Activated CD4-positive, alpha-beta T cell treated with anti-CD3 and anti-CD28 coated beads, Interleukin-2, amount 50 U/mL, for 1 hour (primary cell): ENCODE measurements around the gene CD38.
"Not testable (repeated sequence)": the region's sequence is repeated elsewhere in the genome, so short reads cannot be mapped to it uniquely, and the experiment has no call there.

ENCODE experiments used
- DNase-seq: peaks from one replicate; pipeline ENCODE4 v3.0.0-alpha.2; 2020

The CD38 gene

DNA sequence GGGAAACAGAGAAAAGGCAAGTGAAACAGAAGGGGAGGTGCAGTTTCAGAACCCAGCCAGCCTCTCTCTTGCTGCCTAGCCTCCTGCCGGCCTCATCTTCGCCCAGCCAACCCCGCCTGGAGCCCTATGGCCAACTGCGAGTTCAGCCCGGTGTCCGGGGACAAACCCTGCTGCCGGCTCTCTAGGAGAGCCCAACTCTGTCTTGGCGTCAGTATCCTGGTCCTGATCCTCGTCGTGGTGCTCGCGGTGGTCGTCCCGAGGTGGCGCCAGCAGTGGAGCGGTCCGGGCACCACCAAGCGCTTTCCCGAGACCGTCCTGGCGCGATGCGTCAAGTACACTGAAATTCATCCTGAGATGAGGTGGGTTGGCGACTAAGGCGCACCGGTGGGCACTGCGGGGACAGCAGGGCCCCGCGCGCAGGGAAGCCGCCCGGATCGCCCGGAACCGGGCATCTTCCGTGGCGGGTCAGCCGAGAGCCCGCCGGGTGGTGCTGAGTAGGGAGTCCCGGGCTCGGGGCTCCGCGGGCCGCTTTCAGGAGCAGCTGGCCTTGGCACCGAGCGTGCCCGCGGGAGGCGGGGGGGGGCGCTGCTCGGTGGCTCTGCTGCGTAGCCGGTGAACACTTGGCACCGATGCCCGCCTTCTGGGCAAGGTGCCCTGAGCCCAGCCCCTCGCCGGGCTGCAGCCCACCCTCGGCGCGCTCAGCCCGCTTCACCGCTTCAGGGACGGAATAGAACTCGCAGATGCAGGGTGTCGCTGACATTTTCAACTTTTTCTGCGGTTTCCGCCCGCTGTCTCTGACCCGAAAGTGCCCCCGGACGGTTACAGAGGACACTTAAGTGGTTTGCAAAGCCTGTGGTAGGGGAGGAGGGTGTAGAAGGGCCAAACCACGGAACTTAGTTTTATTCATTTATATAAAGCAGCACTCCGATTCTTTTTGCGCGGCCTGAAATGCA, at the start of gene CD38:
Gene CD38 (plus strand): TSS at position 40 of the 953 bp plus-strand sequence. CDS start 87 bp downstream, at position 127.
- DNase-seq: peak; percentile 35

DNA sequence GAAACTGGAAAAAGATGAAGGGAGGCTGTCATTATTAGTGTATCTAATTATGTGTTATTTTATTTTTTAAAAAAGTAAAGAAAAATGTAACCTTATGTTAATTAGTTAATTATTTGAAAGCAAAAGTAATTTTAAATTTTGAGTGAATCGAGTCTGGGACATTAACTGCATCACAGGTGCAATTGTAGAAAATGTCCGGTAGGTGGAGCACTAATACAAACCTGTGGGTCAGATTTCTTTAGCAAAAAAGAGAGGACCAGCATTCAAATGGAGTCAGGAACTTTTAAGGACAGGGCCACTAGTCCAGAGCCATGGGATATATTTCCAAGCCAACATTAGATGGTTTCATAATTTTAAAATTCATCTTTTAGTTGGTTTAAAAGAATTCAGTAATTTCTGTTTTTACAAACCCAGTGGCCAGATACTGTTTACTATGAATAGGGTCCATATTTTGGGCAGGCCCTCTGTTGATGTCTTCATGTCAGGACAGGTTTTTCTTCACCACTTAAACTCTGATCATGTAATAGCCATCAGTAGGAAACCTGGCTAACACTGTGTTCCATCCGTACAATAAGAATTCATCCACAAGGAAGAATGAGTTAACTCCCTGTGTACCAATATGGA, 48.1 kb upstream of the CD38 start:
- DNase-seq: no peak

DNA sequence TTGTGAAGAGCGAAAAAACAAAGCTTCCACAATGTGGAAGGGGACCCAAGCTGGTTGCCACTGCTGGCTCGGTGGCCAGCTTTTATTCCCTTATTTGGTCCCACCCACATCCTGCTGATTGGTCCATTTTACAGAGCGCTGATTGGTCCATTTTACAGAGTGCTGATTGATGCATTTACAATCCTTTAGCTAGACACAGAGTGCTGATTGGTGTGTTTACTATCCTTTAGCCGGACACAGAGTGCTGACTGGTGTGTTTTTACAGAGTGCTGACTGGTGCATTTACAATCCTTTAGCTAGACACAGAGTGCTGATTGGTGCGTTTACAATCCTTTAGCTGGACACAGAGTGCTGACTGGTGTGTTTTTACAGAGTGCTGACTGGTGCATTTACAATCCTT, 45.1 kb upstream of the CD38 start:
- not testable (repeated sequence) for DNase-seq

DNA sequence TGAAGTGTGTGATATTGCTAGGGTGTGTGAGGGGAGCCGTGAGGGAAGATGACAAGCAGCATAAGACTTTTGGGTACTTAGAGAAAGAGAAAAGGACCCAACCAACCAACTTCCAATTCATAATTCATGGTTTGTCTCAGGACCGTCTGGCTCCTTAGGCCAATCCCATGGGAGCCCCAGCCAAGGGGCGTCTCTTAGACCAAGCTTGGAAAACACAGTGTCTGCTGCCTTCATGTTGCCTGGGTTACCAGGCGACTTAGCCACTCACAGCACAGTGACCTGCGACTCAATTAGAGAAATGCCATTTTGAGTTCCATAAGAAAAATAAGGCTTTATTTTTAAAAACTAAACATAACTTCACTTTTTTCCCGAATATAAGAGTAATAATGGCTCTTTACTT, 42.6 kb upstream of the CD38 start:
- DNase-seq: no peak

DNA sequence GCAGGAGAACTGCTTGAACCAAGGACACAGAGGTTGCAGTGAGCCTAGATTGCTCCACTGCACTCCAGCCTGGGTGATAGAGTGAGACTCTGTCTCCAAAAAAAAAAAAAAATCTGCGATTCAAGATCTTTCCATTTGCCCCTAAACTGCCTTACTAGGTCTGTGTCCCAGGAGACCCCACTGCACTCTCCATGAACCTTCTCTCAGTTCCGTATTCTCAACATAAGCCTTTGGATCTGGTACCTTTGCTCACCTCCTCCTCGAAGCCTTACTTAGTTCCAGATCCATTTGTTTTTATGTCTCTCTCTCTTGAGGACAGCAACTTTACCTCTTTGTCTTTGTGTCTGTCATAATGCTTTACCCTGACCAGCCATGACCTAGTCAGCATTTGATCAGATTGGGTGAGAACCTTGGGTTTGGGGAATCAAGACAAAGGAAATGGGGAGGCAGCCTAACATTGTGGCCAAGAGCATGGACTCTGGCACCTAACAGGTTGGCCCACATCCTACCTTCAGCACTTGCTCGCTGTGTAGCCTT, 41.5 kb upstream of the CD38 start:
- no peak for DNase-seq

DNA sequence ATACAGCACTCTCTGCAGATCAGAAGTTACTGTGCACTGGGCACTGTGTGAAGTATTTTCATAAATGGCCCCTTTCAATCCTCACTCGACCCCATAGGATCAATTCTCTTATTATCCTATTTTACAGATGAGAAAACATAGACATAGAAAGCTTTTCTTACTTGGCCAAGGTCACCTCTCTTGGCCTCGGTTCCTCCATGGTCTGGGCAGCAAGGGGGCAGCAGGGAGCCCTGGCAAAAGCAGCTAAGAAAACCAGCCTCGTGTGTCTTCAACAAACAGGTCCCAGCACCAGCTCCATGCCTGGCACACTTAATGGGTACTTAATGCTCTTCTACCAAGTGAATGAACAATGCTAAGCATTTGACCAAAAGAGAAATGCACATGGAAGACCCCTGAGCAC, 40.9 kb upstream of the CD38 start:
- no peak for DNase-seq

DNA sequence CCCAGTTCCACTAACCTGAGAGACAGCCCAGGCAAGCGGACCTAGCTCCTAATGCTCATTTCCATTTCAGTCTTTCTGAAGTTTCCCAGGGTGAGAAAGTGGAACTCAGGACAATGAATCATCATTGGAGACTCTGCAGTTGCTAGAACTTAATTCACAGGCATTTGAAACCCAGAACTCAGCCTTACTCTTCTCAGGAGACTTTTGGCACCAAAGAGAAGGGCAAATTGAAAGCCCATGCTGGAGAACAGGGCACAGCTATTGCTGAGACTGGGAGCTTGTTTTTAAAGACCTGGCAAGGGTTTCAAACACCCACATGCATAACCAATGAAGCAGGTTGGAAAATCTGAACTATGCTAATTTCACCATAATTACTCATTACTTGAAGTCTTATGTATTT, 39.3 kb upstream of the CD38 start:
- no peak for DNase-seq

DNA sequence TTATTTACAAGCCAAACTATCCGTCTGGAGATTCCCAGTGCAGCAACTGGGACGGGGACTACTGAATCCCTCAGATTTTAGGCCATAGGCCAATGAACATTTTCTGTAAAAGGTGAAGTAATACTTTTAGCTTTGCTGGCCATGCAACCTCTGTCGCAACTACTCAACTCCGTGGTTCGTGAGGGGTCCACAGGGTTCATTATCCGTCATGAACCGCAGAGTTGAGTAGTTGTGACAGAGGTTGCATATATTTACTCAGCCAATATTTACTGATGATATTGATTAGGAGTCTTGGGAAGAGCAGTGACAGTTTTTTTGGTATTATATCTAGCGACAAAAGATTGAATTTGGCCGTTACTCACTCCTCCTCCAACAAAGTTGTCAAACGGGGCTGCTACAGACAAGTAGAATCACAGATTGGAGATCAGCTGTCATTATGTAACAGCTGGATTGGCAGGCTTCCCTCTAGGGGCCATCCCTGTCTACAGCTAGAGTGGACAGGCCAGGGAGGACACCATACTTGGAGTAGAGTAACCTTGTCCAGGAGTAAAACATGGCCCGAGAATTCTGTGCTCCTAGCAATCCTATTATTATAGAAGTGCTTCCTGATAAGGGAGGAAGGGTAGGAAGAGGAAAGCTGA, 37.2 kb upstream of the CD38 start:
- no peak for DNase-seq

DNA sequence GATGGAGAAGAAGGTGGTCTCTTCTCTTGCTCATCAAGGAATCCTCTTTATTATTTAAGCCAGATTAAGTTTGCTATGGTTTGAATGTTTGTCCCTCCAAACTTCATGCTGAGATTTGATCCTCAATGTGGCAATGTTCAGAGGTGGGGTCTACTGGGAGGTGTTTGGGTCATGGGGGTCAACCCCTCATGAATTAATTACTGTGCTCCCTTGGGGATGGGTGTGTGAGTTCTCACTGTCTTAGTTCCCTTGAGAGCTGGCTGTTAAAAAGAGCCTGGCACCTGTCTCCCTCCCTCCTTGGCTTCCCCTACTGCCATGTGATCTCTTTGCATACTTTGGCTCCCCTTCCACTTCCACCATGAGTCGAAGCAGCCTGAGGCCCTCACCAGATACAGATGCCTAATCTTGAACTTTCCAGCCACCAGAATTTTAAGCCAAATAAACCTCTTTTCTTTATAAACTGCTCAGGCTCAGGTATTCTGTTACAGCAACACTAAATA, 36.0 kb upstream of the CD38 start:
- no peak for DNase-seq

DNA sequence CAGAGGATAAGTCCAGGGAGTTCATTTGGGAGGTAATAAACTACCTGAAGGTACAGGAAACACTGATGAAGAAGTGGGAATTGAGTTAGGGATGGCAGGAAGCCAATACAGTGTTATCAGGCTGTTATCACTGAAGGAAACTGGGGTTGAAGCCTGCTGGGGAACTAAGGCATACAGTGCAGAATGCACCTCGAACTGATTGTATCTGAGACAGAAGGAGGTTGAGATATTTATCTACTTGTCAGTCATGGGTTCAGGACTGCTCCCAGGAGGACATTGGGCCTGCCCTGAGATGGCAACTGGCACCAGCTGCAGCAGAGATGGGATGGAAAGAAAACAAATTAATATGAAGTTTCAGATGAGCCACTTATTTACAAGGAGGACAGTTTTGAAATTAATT, 35.5 kb upstream of the CD38 start:
- no peak for DNase-seq

DNA sequence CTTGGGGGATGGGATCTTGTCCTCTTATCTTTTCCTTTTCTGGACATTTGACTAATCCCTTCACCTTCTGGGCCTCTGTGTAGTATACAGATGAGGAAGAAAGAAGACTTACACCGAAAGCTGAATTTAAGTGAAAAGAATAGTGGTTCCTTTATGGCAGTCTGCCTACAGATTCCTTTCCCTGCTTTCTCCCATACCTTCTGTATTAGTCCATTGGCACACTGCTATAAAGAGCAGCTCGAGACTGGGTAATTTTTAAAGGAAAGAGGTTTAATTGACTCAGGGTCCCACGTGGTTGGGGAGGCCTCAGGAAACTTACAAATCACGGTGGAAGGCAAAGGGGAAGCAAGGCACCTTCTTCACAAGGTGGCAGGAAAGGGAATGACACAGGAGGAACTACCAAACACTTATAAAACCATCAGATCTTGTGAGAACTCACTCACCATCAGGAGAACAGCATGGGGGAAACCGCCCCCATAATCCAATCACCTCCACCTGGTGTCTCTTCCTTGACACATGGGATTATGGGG, 34.0 kb upstream of the CD38 start:
- no peak for DNase-seq

DNA sequence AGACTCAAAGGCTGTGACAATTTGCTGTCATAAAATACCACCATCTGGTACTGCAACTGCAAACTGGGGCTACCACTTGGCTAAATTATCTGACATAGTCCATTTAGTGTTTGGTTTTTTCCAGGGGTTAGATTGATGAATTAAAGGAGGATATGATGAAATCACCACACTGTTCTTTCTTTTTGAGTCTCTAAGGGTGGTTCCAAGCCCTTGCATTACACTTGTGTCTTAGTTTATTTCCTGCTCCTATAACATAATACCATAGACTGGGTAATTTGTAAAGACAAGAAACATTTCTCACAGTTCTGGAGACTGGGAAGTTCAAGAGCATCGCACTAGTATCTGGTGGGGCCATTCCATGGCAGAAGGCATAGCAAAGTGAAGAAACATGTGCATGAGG, 32.0 kb upstream of the CD38 start:
- DNase-seq: no peak

DNA sequence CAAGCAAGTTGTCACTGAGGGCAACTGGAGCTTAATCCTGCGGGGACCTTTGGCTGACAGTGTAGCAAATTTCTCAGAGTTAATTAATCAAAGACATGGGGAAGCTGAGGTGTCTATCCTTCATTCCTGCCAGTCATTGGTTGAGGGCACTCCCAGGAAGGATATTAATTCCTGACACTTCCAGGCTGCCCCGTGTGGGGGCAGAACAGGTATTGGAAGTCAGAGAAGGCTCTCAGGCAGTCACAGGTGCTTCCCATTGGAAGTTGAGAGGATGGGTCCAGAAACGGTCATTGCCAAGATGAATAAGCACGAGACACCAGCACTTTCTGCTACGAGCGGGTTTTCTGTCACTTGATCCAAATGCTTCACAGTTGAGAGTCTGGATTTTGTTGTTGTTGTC, 29.1 kb upstream of the CD38 start:
- DNase-seq: no peak

DNA sequence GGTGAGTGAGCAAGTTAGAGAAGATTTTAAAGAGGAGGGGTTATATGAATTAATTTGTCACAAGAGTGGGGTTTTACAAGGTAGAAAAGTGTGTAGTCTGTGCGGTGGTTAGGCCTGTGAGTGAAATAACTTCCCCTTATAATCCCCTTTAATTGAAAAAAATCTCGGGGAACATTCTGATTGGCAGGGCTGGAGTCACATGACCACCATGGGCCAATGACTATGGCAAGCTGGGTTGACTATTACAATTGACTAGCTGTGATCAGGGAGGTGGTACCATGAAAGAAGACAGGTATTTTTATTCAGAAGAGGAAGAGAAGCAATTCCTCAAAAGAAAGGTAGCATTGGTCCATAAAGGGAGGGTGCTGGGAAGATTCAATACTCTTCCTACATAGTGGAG, 27.0 kb upstream of the CD38 start:
- no peak for DNase-seq

DNA sequence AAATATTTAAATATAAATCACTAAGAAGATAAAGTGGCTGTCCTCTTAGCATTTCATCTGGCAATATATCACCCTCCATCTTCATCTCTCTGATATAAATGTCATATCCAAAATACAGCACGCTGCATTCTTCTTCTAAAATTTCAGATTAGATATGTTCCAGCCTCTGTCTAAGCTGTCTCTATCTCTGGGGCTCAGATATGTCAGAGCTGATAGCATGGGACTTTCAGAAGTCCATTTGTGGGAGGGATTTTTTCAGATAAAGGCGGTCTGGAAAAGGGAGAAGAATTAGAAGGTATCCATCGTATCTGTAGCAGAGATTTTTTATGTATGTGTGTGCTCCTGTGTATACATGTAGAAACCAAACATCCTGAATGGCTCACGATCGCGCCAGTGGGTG, 25.0 kb upstream of the CD38 start:
- DNase-seq: no peak

DNA sequence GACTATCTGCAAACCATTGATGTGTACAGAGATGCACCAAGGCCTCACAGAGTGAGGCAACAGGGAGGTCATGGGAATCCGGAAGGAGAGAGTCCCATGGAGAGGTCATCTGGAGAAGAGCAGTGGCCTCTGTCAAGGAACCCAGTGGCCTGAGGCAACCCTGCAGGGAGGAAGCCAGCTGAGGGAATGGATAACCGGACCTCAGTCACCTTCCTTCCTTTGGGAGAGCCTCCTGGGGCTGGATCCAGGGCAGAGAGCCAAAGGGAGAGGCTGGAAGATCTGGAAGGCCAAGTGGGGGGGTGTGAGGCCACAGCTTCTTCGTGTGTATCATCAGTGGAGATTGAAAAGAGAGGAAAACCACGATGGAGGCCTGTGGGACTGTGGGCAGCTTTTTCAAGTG, 24.3 kb upstream of the CD38 start:
- DNase-seq: no peak

DNA sequence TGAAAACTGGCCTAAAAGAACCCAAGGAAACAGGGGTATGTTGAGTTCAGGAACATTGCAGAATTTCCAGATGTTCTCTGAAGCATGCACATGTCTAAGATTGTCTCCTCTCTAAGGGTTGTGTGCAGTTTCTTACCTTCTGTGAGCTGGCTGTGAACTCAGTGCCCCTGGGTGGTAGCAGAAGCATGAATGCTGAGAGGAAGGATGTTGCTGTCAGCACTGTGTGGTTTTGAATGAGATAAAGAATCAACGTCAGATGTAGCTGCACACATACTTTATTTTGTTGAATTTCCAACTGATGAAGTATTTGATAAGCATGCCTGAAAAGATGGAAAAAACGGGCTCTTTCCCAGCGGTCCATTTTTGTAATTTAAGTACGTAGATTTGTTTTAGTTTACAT, 23.8 kb upstream of the CD38 start:
- DNase-seq: peak; percentile 50

DNA sequence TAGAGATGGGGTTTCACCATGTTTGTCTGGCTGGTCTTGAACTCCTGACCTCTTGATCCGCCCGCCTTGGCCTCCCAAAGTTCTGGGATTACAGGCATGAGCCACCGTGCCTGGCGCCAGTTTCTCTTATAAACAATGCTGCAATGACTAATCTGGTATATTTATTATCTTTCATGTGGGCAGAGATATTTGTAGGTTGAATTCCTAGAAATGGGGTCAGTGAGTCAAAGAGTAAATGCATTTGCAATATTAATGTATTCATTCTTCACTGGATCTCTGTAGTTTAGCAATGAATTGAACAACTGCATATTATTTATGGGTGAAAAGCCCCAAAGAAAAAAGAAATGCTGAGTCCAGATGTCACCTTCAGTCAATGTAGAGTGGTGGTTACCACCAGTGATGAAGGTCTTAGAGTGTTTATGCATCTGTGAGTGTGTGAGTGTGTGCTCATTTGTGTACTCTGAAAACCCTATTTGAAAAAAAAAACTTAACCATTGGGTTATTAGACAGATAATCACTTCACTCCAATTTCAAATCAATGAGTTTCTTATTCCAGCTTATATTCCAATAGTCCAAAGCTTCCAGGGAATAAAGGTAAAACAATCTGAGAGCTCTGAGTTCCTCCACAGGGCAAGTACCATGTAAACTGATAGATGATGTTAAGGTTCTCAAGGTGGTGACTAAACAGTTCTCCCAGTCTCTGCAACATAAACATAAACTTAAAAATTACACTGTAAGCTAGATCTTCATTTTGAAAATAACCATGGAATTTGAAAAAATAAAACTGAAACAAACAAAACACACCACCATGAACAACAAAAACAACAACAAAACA, 22.6 kb upstream of the CD38 start:
- DNase-seq: peak; percentile 26

DNA sequence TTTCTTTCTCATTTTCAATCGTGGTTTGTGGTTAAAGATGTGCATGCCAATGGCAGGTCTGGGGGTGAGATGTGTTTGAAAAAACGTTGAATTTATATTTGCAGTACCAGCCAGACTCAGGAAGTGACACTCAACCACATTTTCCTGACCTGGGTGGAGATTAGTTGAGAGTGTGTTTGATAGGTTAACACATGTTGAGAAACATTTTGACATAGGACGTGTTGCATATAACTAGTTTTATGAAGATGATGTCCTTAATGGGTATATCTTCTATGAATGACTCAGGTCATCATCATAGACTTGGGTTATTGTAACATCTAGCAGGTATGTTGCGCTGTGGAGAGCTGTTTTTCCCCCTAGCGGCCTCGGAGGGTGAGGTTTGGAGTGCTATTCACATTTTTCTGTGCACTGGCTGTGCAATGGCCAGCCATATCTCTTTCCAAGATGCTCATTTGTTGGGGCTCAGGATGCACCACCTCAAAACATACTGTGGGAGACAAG, 21.7 kb upstream of the CD38 start:
- DNase-seq: peak; percentile 67

DNA sequence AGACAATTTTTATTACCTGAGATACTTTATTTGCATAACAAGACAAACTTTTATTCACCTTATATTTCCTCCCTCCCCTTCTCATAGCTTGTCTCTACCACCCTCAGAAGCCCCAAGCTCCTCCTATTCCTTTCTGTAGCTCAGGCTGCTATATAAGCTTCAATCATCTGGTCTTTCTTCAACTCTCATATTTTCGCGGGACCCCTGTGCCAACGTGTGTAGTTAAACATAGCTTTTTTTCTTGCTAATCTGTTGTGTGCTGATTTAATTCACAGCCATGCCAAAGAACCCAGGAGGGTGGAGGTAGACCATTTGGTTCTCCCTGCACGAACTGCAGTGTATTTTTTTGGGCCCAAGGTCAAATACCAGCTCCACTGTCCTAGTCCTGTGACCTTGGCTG, 21.1 kb upstream of the CD38 start:
- DNase-seq: no peak

DNA sequence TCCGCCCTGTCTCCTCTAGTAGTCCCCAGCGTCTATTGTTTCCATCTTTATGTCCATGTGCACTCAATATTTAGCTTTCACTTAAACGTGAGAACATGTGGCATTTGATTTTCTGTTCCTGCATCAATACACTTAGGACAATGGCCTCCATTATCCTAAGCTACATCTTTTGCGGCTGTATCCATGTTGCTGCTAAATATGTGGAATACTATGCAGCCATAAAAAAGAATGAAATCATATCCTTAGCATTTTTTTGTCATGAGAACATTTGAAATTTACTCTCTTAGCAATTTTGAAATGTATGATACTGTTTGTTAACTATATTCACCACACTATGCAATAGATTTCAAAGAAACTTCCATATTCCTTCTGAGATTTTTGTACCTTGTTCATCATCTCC, 19.8 kb upstream of the CD38 start:
- no peak for DNase-seq

DNA sequence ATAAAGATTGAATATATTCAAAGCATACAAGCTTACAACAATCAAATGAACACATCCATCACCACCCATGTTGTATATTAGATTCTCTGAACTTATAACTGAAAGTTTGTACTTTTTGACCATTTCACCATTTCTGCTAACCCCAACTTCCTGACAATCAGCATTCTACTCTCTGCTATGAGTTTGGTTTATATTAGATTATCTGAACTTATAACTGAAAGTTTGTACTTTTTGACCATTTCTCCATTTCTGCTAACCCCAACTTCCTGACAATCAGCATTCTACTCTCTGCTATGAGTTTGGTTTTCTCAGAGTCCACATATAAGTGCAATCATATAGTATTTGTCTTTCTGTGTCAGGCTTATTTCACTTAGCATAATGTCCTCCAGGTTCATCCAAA, 15.7 kb upstream of the CD38 start:
- DNase-seq: not testable (repeated sequence)
